GM12878 (cell line): Measurements from ENCODE around the gene ZNF225. TPM values are rescaled to one million over a fixed set of nuclear protein-coding genes. Genes with fewer than 3 reads are reported as not detected.

Source experiments
- CREB1 ChIP-seq: IDR thresholded peaks from 2 replicates; pipeline ENCODE4 v1.6.1; 2012; ENCODE audit warnings: low read depth, mild to moderate bottlenecking, inconsistent platforms
- CREM ChIP-seq: IDR thresholded peaks from 2 replicates; pipeline ENCODE4 v1.6.1; 2014; ENCODE audit warnings: antibody characterized with exemption, low read depth
- HCFC1 ChIP-seq: fragments of 150-350 bp; IDR thresholded peaks from 2 replicates; pipeline ENCODE4 v1.6.1; 2014; ENCODE audit warnings: low read length
- KLF5 ChIP-seq: fragments of 450-650 bp; IDR thresholded peaks from 2 replicates; pipeline ENCODE4 v1.6.1; 2014; ENCODE audit warnings: mild to moderate bottlenecking; ENCODE audit not compliant: partially characterized antibody
- MEF2B ChIP-seq: fragments of 450-650 bp; IDR thresholded peaks from 2 replicates; pipeline ENCODE4 v1.6.1; 2018; ENCODE audit warnings: mild to moderate bottlenecking, moderate library complexity; ENCODE audit not compliant: partially characterized antibody, poor library complexity, severe bottlenecking
- MTA3 ChIP-seq: IDR thresholded peaks from 2 replicates; pipeline ENCODE4 v1.6.1; 2012; ENCODE audit warnings: low read length, inconsistent platforms, borderline replicate concordance
- NR2C1 ChIP-seq: fragments of 450-650 bp; IDR thresholded peaks from 2 replicates; pipeline ENCODE4 v1.6.1; 2017; ENCODE audit warnings: antibody characterized with exemption, mild to moderate bottlenecking, moderate library complexity
- POLR2AphosphoS2 ChIP-seq: IDR thresholded peaks from 2 replicates; pipeline ENCODE4 v1.6.1; 2011; ENCODE audit warnings: low read depth, mild to moderate bottlenecking, low read length, improper control_type of control experiment, moderate library complexity
- RAD21 ChIP-seq: IDR thresholded peaks from 2 replicates; pipeline ENCODE4 v1.6.1; 2011; ENCODE audit warnings: mild to moderate bottlenecking, low read depth, low read length, moderate library complexity; ENCODE audit not compliant: insufficient read depth
- SPI1 ChIP-seq: IDR thresholded peaks from 2 replicates; pipeline ENCODE4 v1.6.1; 2011; ENCODE audit warnings: low read depth, mild to moderate bottlenecking, low read length, moderate library complexity, borderline replicate concordance; ENCODE audit not compliant: insufficient read depth
- SRF ChIP-seq, 2 experiments: IDR thresholded peaks; 2 replicates each; pipeline ENCODE4 v1.6.1; 2011; ENCODE audit warnings: low read depth in 2 of 2, low read length in 2 of 2, mild to moderate bottlenecking in 1 of 2, moderate library complexity in 1 of 2
- TARDBP ChIP-seq: IDR thresholded peaks from 2 replicates; pipeline ENCODE4 v1.6.1; 2016; ENCODE audit warnings: borderline replicate concordance
- YBX1 ChIP-seq: fragments of 450-650 bp; IDR thresholded peaks from 2 replicates; pipeline ENCODE4 v1.6.1; 2016; ENCODE audit warnings: antibody characterized with exemption
- ZNF217 ChIP-seq: fragments of 450-650 bp; IDR thresholded peaks from 2 replicates; pipeline ENCODE4 v1.6.1; 2017; ENCODE audit warnings: antibody characterized with exemption, mild to moderate bottlenecking
- polyA plus RNA-seq, 11 experiments: library from polyadenylated mRNA; depleted of rRNA in 4 of 11; unstranded in 6 of 11; stranded (reverse) in 5 of 11; fragments of >200 nt; fragmentation: Nextera tagmentation in 4 of 11; fragmentation: Illumina TruSeq in 1 of 11; extraction: Ambion mirVana in 4 of 11; extraction: Trizol in 1 of 11; gene quantifications; 1 replicate in 1 of 11; 2 replicates in 10 of 11; pipeline versions ENCODE4 v1.2.1 to v1.2.3, GENCODE V29; 2011 to 2016; ENCODE audit warnings: inconsistent platforms in 2 of 11, missing spikeins in 2 of 11, low read depth in 1 of 11
- total RNA-seq, 4 experiments: library from RNA; depleted of rRNA in 3 of 4; stranded (reverse); fragments of >200 nt in 3 of 4; fragmentation: Illumina TruSeq in 1 of 4; extraction: Trizol in 1 of 4; gene quantifications; 2 replicates each; pipeline versions ENCODE4 v1.2.1 to v1.2.3, GENCODE V29; 2013 to 2021
- TF ChIP-seq, protein P1 (sequence below): fragments of 450-650 bp; IDR thresholded peaks from 2 replicates; pipeline ENCODE4 v1.6.1; 2017; ENCODE audit warnings: low read depth, mild to moderate bottlenecking, moderate library complexity
- TF ChIP-seq, protein P2 (sequence below): fragments of 450-650 bp; IDR thresholded peaks from 2 replicates; pipeline ENCODE4 v1.6.1; 2017; ENCODE audit warnings: mild to moderate bottlenecking, moderate library complexity
- TF ChIP-seq, protein P3 (sequence below): fragments of 450-650 bp; IDR thresholded peaks from 2 replicates; pipeline ENCODE4 v1.6.1; 2016; ENCODE audit warnings: mild to moderate bottlenecking, moderate library complexity, borderline replicate concordance
- TF ChIP-seq, protein P4 (sequence below): fragments of 450-650 bp; IDR thresholded peaks from 2 replicates; pipeline ENCODE4 v1.6.1; 2016; ENCODE audit warnings: mild to moderate bottlenecking

The ZNF225 gene
- total and polyA plus RNA-seq, 10 of the 15 experiments (the other 5 are each of a cell fraction or from before 2014, with no cell fraction given): 1.3 to 4.4 (median 2.6) TPM

DNA sequence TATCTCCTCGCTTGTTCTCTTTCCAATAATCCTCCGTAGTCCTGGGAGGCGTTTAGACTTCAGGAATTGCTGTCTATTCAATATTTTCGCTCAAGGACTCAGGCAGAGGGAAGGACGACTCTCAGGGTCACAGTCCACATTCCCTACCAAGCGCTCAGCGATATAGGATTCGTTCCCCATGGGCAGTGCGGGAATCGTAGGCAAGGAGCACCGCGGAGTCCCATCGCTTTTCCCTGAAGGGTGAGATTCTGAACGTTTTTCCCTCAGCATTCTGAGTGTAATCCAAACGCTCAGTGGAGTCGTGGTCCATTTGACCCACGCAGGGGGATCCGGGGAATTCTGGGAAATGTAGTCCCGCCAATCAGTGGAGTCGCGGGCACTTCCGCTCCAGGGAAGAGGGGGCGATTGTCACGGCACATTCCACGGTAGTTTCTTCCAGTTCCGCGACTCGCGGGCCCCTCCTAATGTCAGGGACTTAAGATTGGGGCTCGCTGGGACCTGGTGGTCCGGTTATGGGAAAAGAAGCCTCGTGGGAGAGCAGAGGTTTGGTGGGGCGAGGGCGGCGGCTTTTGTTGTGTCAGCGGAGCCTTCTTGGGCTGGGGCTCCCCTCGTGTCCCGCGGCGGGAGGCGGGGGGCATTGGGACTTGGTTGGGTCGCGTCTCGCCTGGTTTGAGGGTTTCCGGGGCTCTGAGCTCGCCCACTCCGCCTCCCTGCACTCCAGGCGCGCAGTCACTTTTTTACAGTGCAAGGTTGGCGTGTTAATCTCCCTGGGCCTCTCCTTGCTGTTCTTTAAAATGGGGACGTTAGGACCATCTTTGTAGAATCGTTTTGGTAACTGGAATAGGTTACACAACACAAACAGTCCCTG, 28.2 kb downstream of the ZNF225 start, which contains the start of gene ZNF234 (continued):
- TF ChIP-seq, protein P1, sequence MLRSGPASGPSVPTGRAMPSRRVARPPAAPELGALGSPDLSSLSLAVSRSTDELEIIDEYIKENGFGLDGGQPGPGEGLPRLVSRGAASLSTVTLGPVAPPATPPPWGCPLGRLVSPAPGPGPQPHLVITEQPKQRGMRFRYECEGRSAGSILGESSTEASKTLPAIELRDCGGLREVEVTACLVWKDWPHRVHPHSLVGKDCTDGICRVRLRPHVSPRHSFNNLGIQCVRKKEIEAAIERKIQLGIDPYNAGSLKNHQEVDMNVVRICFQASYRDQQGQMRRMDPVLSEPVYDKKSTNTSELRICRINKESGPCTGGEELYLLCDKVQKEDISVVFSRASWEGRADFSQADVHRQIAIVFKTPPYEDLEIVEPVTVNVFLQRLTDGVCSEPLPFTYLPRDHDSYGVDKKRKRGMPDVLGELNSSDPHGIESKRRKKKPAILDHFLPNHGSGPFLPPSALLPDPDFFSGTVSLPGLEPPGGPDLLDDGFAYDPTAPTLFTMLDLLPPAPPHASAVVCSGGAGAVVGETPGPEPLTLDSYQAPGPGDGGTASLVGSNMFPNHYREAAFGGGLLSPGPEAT: peak; percentile 50
- TF ChIP-seq YBX1: no peak
- 0 out of 2 replicates have a peak, but pooled peaks have one; percentile 21 for TF ChIP-seq MTA3
- peak; percentile 86 for TF ChIP-seq HCFC1
- peak; percentile 71 for TF ChIP-seq POLR2AphosphoS2
- TF ChIP-seq, protein P2, sequence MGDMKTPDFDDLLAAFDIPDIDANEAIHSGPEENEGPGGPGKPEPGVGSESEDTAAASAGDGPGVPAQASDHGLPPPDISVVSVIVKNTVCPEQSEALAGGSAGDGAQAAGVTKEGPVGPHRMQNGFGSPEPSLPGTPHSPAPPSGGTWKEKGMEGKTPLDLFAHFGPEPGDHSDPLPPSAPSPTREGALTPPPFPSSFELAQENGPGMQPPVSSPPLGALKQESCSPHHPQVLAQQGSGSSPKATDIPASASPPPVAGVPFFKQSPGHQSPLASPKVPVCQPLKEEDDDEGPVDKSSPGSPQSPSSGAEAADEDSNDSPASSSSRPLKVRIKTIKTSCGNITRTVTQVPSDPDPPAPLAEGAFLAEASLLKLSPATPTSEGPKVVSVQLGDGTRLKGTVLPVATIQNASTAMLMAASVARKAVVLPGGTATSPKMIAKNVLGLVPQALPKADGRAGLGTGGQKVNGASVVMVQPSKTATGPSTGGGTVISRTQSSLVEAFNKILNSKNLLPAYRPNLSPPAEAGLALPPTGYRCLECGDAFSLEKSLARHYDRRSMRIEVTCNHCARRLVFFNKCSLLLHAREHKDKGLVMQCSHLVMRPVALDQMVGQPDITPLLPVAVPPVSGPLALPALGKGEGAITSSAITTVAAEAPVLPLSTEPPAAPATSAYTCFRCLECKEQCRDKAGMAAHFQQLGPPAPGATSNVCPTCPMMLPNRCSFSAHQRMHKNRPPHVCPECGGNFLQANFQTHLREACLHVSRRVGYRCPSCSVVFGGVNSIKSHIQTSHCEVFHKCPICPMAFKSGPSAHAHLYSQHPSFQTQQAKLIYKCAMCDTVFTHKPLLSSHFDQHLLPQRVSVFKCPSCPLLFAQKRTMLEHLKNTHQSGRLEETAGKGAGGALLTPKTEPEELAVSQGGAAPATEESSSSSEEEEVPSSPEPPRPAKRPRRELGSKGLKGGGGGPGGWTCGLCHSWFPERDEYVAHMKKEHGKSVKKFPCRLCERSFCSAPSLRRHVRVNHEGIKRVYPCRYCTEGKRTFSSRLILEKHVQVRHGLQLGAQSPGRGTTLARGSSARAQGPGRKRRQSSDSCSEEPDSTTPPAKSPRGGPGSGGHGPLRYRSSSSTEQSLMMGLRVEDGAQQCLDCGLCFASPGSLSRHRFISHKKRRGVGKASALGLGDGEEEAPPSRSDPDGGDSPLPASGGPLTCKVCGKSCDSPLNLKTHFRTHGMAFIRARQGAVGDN: no peak
- TF ChIP-seq NR2C1: peak; percentile 85
- peak; percentile 54; the same call in 1 of the 2 replicates for TF ChIP-seq CREM
- TF ChIP-seq KLF5: no peak
- TF ChIP-seq, protein P3, sequence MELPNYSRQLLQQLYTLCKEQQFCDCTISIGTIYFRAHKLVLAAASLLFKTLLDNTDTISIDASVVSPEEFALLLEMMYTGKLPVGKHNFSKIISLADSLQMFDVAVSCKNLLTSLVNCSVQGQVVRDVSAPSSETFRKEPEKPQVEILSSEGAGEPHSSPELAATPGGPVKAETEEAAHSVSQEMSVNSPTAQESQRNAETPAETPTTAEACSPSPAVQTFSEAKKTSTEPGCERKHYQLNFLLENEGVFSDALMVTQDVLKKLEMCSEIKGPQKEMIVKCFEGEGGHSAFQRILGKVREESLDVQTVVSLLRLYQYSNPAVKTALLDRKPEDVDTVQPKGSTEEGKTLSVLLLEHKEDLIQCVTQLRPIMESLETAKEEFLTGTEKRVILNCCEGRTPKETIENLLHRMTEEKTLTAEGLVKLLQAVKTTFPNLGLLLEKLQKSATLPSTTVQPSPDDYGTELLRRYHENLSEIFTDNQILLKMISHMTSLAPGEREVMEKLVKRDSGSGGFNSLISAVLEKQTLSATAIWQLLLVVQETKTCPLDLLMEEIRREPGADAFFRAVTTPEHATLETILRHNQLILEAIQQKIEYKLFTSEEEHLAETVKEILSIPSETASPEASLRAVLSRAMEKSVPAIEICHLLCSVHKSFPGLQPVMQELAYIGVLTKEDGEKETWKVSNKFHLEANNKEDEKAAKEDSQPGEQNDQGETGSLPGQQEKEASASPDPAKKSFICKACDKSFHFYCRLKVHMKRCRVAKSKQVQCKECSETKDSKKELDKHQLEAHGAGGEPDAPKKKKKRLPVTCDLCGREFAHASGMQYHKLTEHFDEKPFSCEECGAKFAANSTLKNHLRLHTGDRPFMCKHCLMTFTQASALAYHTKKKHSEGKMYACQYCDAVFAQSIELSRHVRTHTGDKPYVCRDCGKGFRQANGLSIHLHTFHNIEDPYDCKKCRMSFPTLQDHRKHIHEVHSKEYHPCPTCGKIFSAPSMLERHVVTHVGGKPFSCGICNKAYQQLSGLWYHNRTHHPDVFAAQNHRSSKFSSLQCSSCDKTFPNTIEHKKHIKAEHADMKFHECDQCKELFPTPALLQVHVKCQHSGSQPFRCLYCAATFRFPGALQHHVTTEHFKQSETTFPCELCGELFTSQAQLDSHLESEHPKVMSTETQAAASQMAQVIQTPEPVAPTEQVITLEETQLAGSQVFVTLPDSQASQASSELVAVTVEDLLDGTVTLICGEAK: peak; percentile 78; the same call in 1 of the 2 replicates
- TF ChIP-seq RAD21: peak; percentile 23; the same call in 1 of the 2 replicates
- TF ChIP-seq ZNF217: peak; percentile 89
- TF ChIP-seq, protein P4, sequence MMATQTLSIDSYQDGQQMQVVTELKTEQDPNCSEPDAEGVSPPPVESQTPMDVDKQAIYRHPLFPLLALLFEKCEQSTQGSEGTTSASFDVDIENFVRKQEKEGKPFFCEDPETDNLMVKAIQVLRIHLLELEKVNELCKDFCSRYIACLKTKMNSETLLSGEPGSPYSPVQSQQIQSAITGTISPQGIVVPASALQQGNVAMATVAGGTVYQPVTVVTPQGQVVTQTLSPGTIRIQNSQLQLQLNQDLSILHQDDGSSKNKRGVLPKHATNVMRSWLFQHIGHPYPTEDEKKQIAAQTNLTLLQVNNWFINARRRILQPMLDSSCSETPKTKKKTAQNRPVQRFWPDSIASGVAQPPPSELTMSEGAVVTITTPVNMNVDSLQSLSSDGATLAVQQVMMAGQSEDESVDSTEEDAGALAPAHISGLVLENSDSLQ: peak; percentile 76
- peak; percentile 71 for TF ChIP-seq SPI1
- TF ChIP-seq MEF2B: peak; percentile 32
- TF ChIP-seq SRF (IDR thresholded peaks at IDR 0.05; ENCODE audit: low read depth in 2 of 2, low read length in 2 of 2): no peak
- TF ChIP-seq CREB1: peak; percentile 78
- 0 out of 2 replicates have a peak, but pooled peaks have one; percentile 45 for TF ChIP-seq TARDBP
